ENCODE results near the gene MB. TPM values are rescaled to one million over a fixed set of nuclear protein-coding genes. Genes with fewer than 3 reads are reported as not detected.

The MB gene
- total and polyA plus RNA-seq, 2 donors (not counting 1 experiment from before 2014, with no cell fraction given) = not detected

- H3K27ac ChIP-seq (ENCODE audit: low read length in 2 of 2) = no peak overlapping the region
- Mint-ChIP-seq H3K27me3 (no peaks in the 10 kb centered on the region), H3K4me3 (peak overlapping the region; percentile 100), H3K9me3 (ENCODE audit: insufficient read depth) (peaks cover 2% of the 10 kb centered on the region), H3K4me1 (peaks cover 38% of the 10 kb centered on the region), H3K27ac (peak overlapping the region; percentile 97)
- H3K36me3 ChIP-seq (replicated peaks in 1 of 2; ENCODE audit: control extremely low read depth in 1 of 2, control insufficient read depth in 1 of 2, extremely low read depth in 1 of 2, insufficient read depth in 2 of 2, low read length in 1 of 2) = peaks cover 0 to 5% of the 10 kb centered on the region in 2 experiments
- H3K4me3 ChIP-seq (ENCODE audit: control extremely low read depth in 1 of 5, extremely low read depth in 1 of 5, insufficient read depth in 1 of 5, low read depth in 2 of 5, low read length in 4 of 5) = peak overlapping the region in 4 of 5 experiments; percentile 23 to 78 (median 62)
- TF ChIP-seq EZH2 (IDR thresholded peaks at IDR 0.05; ENCODE audit: borderline replicate concordance, insufficient read depth, low read depth, low read length, poor library complexity, severe bottlenecking) (no peak), CTCF (IDR thresholded peaks at IDR 0.05) (no peak)
- peaks cover 0 to 3% (median 0%) of the 10 kb centered on the region in 3 donors for H3K9me3 ChIP-seq (ENCODE audit: control extremely low read depth in 1 of 3, control insufficient read depth in 2 of 3, insufficient read depth in 1 of 3, low read length in 2 of 3)
- 96% methylated on average over 5 of the region's 7 CpGs for WGBS (ENCODE audit: insufficient coverage)
- peaks cover 35% of the 10 kb centered on the region for H3K79me2 ChIP-seq (ENCODE audit: control insufficient read depth, insufficient read depth, low read length)
- H4K20me1 ChIP-seq (ENCODE audit: control insufficient read depth, insufficient read depth, low read length, poor library complexity, severe bottlenecking) = no peaks in the 10 kb centered on the region
- peak overlapping the region; percentile 84 for H3K4me2 ChIP-seq (replicated peaks; ENCODE audit: low read depth, low read length, poor library complexity, severe bottlenecking)
- DNase-seq = no peak
- ChIA-PET POLR2A (interaction anchor here (0.7 kb wide), 1 partner anchor 1594 kb away, joined by 4 read pairs; no protein-coding TSS in a partner anchor), CTCF (no interaction called here)
- H3K9ac ChIP-seq (ENCODE audit: low read length) = peak overlapping the region; percentile 78
- no peaks in the 10 kb centered on the region for H3K27me3 ChIP-seq (replicated peaks in 1 of 4; ENCODE audit: control extremely low read depth in 1 of 4, control insufficient read depth in 3 of 4, insufficient read depth in 4 of 4, low read length in 3 of 4)
- no peak for ATAC-seq (ENCODE audit: low read depth)
- peaks cover 24 to 29% of the 10 kb centered on the region in 2 donors for H3K4me1 ChIP-seq (ENCODE audit: control insufficient read depth in 2 of 2, insufficient read depth in 2 of 2, low read length in 2 of 2)
- intact Hi-C loops (cut with micrococcal nuclease) = no loop called here
- H2AFZ ChIP-seq (ENCODE audit: insufficient read depth, low read depth, low read length, poor library complexity, severe bottlenecking) = no peak overlapping the region
Observed at GRCh38 chr22:35649636-35650250, 32.6 kb upstream of the MB start.

GRCh38 chr22:35649026-35649553, 32.0 kb upstream of the MB start:
- Histone ChIP-seq H4K20me1 (ENCODE audit: control insufficient read depth, insufficient read depth, low read length, poor library complexity, severe bottlenecking) (no peaks in the 10 kb centered on the region), H3K79me2 (ENCODE audit: control insufficient read depth, insufficient read depth, low read length) (peaks cover 34% of the 10 kb centered on the region), H3K4me1 (ENCODE audit: control insufficient read depth in 2 of 2, insufficient read depth in 2 of 2, low read length in 2 of 2) (peaks cover 24 to 29% of the 10 kb centered on the region in 2 donors), H3K27ac (ENCODE audit: low read length in 2 of 2) (peak overlapping the region; percentile 69 to 79), H3K27me3 (replicated peaks in 1 of 4; ENCODE audit: control extremely low read depth in 1 of 4, control insufficient read depth in 3 of 4, insufficient read depth in 4 of 4, low read length in 3 of 4) (no peaks in the 10 kb centered on the region), H3K9ac (ENCODE audit: low read length) (peak overlapping the region; percentile 78), H3K9me3 (ENCODE audit: control extremely low read depth in 1 of 3, control insufficient read depth in 2 of 3, insufficient read depth in 1 of 3, low read length in 2 of 3) (peaks cover 0 to 3% (median 0%) of the 10 kb centered on the region in 3 donors), H2AFZ (ENCODE audit: insufficient read depth, low read depth, low read length, poor library complexity, severe bottlenecking) (peak overlapping the region; percentile 89), H3K4me3 (ENCODE audit: control extremely low read depth in 1 of 5, extremely low read depth in 1 of 5, insufficient read depth in 1 of 5, low read depth in 2 of 5, low read length in 4 of 5) (peak overlapping the region; percentile 55 to 86 (median 74)), H3K4me2 (replicated peaks; ENCODE audit: low read depth, low read length, poor library complexity, severe bottlenecking) (peak overlapping the region; percentile 84), H3K36me3 (replicated peaks in 1 of 2; ENCODE audit: control extremely low read depth in 1 of 2, control insufficient read depth in 1 of 2, extremely low read depth in 1 of 2, insufficient read depth in 2 of 2, low read length in 1 of 2) (peaks cover 0 to 4% of the 10 kb centered on the region in 2 experiments)
- ATAC-seq (ENCODE audit: low read depth) (no peak), DNase-seq (no peak)
- WGBS (ENCODE audit: insufficient coverage) = 46% methylated on average over 4 of the region's 7 CpGs
- ChIA-PET CTCF (no interaction called here), POLR2A (interaction anchor here (0.6 to 0.7 kb wide), 2 partner anchors 166 to 1595 kb away, joined by 4 to 10 read pairs; no protein-coding TSS in a partner anchor)
- H3K9me3 Mint-ChIP-seq (ENCODE audit: insufficient read depth) = peaks cover 2% of the 10 kb centered on the region
- intact Hi-C loops (cut with micrococcal nuclease) = no loop called here
- H3K4me1 Mint-ChIP-seq = peaks cover 38% of the 10 kb centered on the region
- no peak for TF ChIP-seq EZH2 (IDR thresholded peaks at IDR 0.05; ENCODE audit: borderline replicate concordance, insufficient read depth, low read depth, low read length, poor library complexity, severe bottlenecking)
- no peak for TF ChIP-seq CTCF (IDR thresholded peaks at IDR 0.05)
- H3K4me3 Mint-ChIP-seq = peak overlapping the region; percentile 100
- H3K27me3 Mint-ChIP-seq = no peaks in the 10 kb centered on the region
- H3K27ac Mint-ChIP-seq = peak overlapping the region; percentile 97
